CD4-positive, alpha-beta T cell (primary cell): Measurements from ENCODE around the gene MPHOSPH6. TPM values are rescaled to one million over a fixed set of nuclear protein-coding genes. Genes with fewer than 3 reads are reported as not detected.
"Not testable (repeated sequence)": the region's sequence is repeated elsewhere in the genome, so short reads cannot be mapped to it uniquely, and the experiment has no call there.

ENCODE experiments used
- ATAC-seq: fragments of 200-7000 bp; cut with Tn5 transposase; one replicate; pipeline ENCODE4 v1.10.0; 2022; ENCODE audit warnings: mild to moderate bottlenecking; ENCODE audit not compliant: poor library complexity
- CTCF ChIA-PET: fragments of 350-600 bp; sonication (Branson Sonifier 250); formaldehyde crosslinking; loops from one replicate; lab custom pipeline; 2021; ENCODE audit warnings: antibody characterized with exemption, inconsistent platforms; lab: Charles Lee
- POLR2A ChIA-PET: fragments of 350-600 bp; sonication (Branson Sonifier 250); formaldehyde crosslinking; loops from one replicate; lab custom pipeline; 2021; ENCODE audit warnings: antibody characterized with exemption, inconsistent platforms; lab: Charles Lee
- DNase-seq, 14 experiments: peaks; one replicate each; pipeline ENCODE4 v3.0.0-alpha.2; 2013 to 2020; ENCODE audit warnings: mixed read lengths in 2 of 14
- H3K27ac ChIP-seq, 2 donors: one replicate each; pipeline versions ENCODE4 v1.5.1 to v1.7.0; 2013; ENCODE audit warnings: low read length in 2 of 2, low read depth in 1 of 2, mild to moderate bottlenecking in 1 of 2
- H3K27me3 ChIP-seq, 2 experiments: 1 replicate in 1 of 2; 2 replicates in 1 of 2; pipeline versions ENCODE4 v1.6.1 to v1.7.0; 2013; ENCODE audit warnings: low read length in 2 of 2, control low read depth in 1 of 2, mild to moderate bottlenecking in 1 of 2, moderate library complexity in 1 of 2; ENCODE audit not compliant: insufficient read depth in 2 of 2, control insufficient read depth in 1 of 2
- H3K36me3 ChIP-seq: one replicate; pipeline ENCODE4 v1.6.1; 2013; ENCODE audit warnings: low read length, control low read depth; ENCODE audit not compliant: insufficient read depth
- H3K4me1 ChIP-seq: one replicate; pipeline ENCODE4 v1.6.1; 2013; ENCODE audit warnings: low read length, control low read depth; ENCODE audit not compliant: insufficient read depth
- H3K4me3 ChIP-seq: one replicate; pipeline ENCODE4 v1.5.1; 2013; ENCODE audit warnings: mild to moderate bottlenecking, low read length, moderate library complexity
- H3K9me3 ChIP-seq, 2 experiments: 1 replicate in 1 of 2; 2 replicates in 1 of 2; pipeline versions ENCODE4 v1.6.1 to v1.7.0; 2013; ENCODE audit warnings: low read length in 2 of 2, mild to moderate bottlenecking in 2 of 2, control low read depth in 1 of 2, moderate library complexity in 1 of 2; ENCODE audit not compliant: control insufficient read depth in 1 of 2, insufficient read depth in 1 of 2
- H3K27ac Mint-ChIP-seq: one replicate; pipeline ENCODE4 v1.8.0; 2020; ENCODE audit warnings: mixed read lengths
- H3K27me3 Mint-ChIP-seq: one replicate; pipeline ENCODE4 v1.8.0; 2021; ENCODE audit warnings: mixed read lengths
- H3K36me3 Mint-ChIP-seq: one replicate; pipeline ENCODE4 v1.8.0; 2021; ENCODE audit warnings: low read depth, mixed read lengths
- H3K4me1 Mint-ChIP-seq: one replicate; pipeline ENCODE4 v1.8.0; 2021; ENCODE audit warnings: low read depth, mixed read lengths
- H3K4me3 Mint-ChIP-seq: one replicate; pipeline ENCODE4 v1.8.0; 2020; ENCODE audit warnings: mild to moderate bottlenecking, mixed read lengths
- H3K9me3 Mint-ChIP-seq: one replicate; pipeline ENCODE4 v1.8.0; 2020; ENCODE audit warnings: mixed read lengths
- CTCF ChIP-seq: fragments of 200-600 bp; IDR thresholded peaks from one replicate; pipeline ENCODE4 v1.8.0; 2022; ENCODE audit warnings: antibody characterized with exemption, mild to moderate bottlenecking
- intact Hi-C, 2 experiments: fragments of 100-400 bp; cut with DNase I in 1 of 2; cut with micrococcal nuclease in 1 of 2; formaldehyde crosslinking; loops; one replicate each; pipeline versions ENCODE4 v1.15.1 to v1.9.0; 2023 to 2025; cut with DNase I, micrococcal nuclease
- total RNA-seq, 174 experiments: library from RNA in 2 of 174; stranded (reverse) in 2 of 174; gene quantifications; one replicate each; pipeline ENCODE4 v1.2.3 and lab custom pipeline; 2021 to 2026

Gene MPHOSPH6
- total RNA-seq, 2 experiments from 2014 or later, result 14.3 to 15.5 TPM

DNA sequence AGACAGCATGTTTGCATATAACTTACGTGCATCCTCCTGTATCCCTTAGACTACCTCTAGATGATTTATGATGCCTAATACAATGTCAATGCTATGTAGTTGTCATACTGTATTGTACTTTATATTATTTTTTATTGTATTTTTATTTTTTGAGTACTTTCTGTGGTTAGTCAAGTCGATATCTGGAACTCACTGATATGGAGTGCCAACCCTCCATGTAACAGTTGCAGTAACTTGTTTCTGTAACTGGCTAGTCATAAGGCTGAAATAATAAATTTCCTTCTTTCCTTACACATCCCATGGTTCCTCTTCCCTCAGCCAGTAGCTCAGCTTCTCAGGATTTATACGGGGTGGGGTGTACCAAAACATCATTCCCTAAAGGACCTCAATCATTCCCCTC lies 23.5 kb downstream of the MPHOSPH6 start:
- DNase-seq (no peak), ATAC-seq (no peak)
- H3K9me3 ChIP-seq, result no peaks in the 10 kb centered on the region
- Mint-ChIP-seq H3K9me3 (no peaks in the 10 kb centered on the region), H3K36me3 (peaks cover 55% of the 10 kb centered on the region), H3K4me1 (no peaks in the 10 kb centered on the region), H3K4me3 (no peak overlapping the region), H3K27ac (no peak overlapping the region), H3K27me3 (no peaks in the 10 kb centered on the region)
- H3K36me3 ChIP-seq, result peaks cover 23% of the 10 kb centered on the region
- no peak overlapping the region for H3K4me3 ChIP-seq
- POLR2A ChIA-PET, result no interaction called here
- TF ChIP-seq CTCF, result no peak
- H3K27me3 ChIP-seq, result no peaks in the 10 kb centered on the region
- intact Hi-C loops, result no loop called here
- CTCF ChIA-PET, result no interaction called here
- H3K27ac ChIP-seq, result no peak overlapping the region
- H3K4me1 ChIP-seq, result no peaks in the 10 kb centered on the region

DNA sequence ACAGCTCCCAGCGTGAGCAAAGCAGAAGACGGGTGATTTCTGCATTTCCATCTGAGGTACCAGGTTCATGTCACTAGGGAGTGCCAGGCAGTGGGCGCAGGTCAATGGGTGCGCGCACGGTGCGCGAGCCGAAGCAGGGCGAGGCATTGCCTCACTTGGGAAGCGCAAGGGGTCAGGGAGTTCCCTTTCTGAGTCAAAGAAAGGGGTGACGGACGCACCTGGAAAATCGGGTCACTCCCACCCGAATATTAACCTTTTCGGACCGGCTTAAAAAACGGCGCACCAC lies 30.8 kb downstream of the MPHOSPH6 start:
- ATAC-seq, H3K27me3 ChIP-seq, POLR2A ChIA-PET, H3K4me3 ChIP-seq, H3K27ac ChIP-seq, intact Hi-C loops, H3K9me3 ChIP-seq, H3K4me1 ChIP-seq, H3K36me3 ChIP-seq, CTCF ChIA-PET, H3K4me1 Mint-ChIP-seq, H3K27me3 Mint-ChIP-seq, H3K9me3 Mint-ChIP-seq: not testable (repeated sequence)
- Mint-ChIP-seq H3K4me3 (peak overlapping the region; percentile 52), H3K27ac (peak overlapping the region; percentile 70), H3K36me3 (peaks cover 15% of the 10 kb centered on the region)
- peak in 1 of 14 experiments; percentile 1 for DNase-seq

DNA sequence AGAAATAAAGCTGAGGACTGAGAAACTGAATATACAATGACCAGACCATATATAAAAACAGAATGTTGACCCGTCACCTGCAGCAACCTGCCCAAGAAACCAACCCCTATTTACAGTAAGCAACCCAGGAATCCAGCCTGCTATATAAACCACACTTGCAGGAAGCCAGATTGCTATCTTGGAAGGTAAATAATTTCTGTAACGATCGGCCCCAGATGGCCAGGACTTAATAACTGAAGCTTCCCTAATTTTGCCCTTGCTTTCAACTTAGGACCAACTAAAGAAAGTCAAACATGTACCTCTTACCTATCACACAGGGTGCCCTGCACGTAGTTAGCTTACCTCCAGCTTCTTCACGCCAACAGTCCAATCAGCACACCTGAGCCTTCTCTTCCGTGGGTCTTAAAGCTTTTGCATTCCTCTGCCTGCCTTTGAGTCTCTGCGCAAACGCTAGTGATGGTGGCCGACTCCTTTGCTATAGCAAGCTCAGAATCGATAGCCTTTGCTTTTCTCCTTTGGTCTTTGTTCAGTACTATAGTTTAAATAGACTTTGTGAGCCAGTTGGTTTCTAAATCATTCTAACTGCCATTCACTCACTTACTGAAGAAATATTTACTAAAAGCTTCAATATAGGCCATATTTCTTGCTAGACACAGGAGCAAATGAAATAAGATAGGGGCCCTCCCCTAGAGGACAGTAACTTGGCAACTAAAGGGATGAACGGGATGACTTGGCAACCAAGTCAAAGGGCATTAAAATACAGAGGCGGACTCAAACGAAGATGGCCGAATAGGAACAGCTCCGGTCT lies 31.3 kb downstream of the MPHOSPH6 start:
- ATAC-seq, result no peak
- H3K4me3 Mint-ChIP-seq, result peak overlapping the region; percentile 52
- intact Hi-C loops, result no loop called here
- Histone ChIP-seq H3K4me1 (peaks cover 9% of the 10 kb centered on the region), H3K9me3 (no peaks in the 10 kb centered on the region), H3K4me3 (no peak overlapping the region), H3K27me3 (no peaks in the 10 kb centered on the region), H3K27ac (no peak overlapping the region), H3K36me3 (no peaks in the 10 kb centered on the region)
- H3K9me3 Mint-ChIP-seq, result no peaks in the 10 kb centered on the region
- ChIA-PET POLR2A (interaction anchor here (0.7 kb wide), 1 partner anchor 58 kb away, joined by 3 read pairs; no protein-coding TSS in a partner anchor), CTCF (no interaction called here)
- peak overlapping the region; percentile 70 for H3K27ac Mint-ChIP-seq
- DNase-seq, result no peak
- H3K27me3 Mint-ChIP-seq, result no peaks in the 10 kb centered on the region
- TF ChIP-seq CTCF, result no peak
- H3K36me3 Mint-ChIP-seq, result peaks cover 15% of the 10 kb centered on the region
- H3K4me1 Mint-ChIP-seq, result peaks cover 13% of the 10 kb centered on the region

- no peak for TF ChIP-seq CTCF
Observed at GRCh38 chr16:82137822-82138167, 32.2 kb downstream of the MPHOSPH6 start.

More at GRCh38 chr16:82137822-82138167, 32.2 kb downstream of the MPHOSPH6 start:
- Mint-ChIP-seq H3K4me1 (peaks cover 19% of the 10 kb centered on the region), H3K27ac (no peak overlapping the region), H3K4me3 (no peak overlapping the region), H3K36me3 (peaks cover 15% of the 10 kb centered on the region), H3K9me3 (no peaks in the 10 kb centered on the region), H3K27me3 (no peaks in the 10 kb centered on the region)
- H3K4me1 ChIP-seq, result peaks cover 14% of the 10 kb centered on the region
- no peaks in the 10 kb centered on the region for H3K27me3 ChIP-seq
- no peak for DNase-seq
- no peak overlapping the region for H3K27ac ChIP-seq
- CTCF ChIA-PET, result no interaction called here
- POLR2A ChIA-PET, result interaction anchor here (0.6 to 0.7 kb wide), 2 partner anchors 57 to 1133 kb away, joined by 3 read pairs; no protein-coding TSS in a partner anchor
- ATAC-seq, result no peak
- intact Hi-C loops, result no loop called here
- no peak overlapping the region for H3K4me3 ChIP-seq
- no peaks in the 10 kb centered on the region for H3K36me3 ChIP-seq
- H3K9me3 ChIP-seq, result no peaks in the 10 kb centered on the region
